NCI-H2081 treated with DMSO at 0.1 percent for 48 hours (cell line): ENCODE data around the gene ABHD16A.

Experiments
- DNase-seq: peaks from one replicate; lab custom pipeline; 2025; lab: John Stamatoyannopoulos, UW

The ABHD16A gene

GRCh38 chr6:31662124-31662723 lies 40.9 kb downstream of the ABHD16A start:
- DNase-seq = no peak

- DNase-seq = no peak
Measured at GRCh38 chr6:31661262-31662123, 41.6 kb downstream of the ABHD16A start.

DNA sequence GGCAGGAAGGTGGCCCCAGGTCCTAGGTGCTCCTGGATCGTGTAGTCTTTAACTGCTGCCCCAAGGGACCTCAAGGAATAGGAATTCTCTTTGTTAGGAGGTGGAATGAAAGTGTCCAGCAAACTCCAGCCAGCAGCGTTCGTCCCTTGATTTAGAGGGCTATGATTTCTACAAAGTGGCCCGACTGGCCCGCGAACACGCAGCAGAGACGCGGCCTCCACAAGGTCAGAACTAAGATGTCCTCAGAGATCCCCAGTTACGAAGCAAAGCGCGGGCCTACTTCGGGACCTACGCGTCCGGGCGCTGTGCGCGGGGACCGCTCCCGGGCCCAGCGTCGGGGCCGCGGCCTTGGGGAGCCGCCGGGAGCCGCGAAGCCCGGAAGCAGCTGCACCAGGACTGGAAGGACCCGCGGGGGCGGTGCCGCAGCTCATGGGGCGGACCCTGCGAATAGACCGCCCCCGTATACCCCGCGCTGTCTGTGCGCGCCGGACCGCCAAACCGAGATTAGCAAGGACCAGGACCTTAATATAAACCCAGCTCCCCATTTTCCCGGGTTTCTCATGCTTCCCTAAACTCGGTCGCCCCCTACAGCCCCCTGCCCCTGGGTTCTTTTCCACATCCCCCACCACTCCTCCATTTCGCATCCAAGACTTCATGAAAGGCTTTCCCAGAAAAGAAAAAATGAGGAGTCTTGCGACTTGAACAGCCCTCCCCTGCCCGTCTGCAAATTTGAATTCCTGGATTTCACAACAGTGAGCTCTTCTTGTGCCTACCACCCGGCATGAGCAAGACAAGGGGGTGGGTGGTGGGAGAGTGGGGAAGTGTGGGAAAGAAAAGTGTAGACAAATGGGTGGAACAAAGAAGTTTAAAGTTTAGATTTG lies 42.5 kb downstream of the ABHD16A start, which contains the start of gene C6orf47:
Gene C6orf47, minus strand, starts transcription at position 398 of the 881 bp plus-strand sequence. CDS start 831 bp downstream, outside the sequence.
- peak; percentile 9 for DNase-seq

- no peak for DNase-seq
Measured at GRCh38 chr6:31659649-31660380, 43.3 kb downstream of the ABHD16A start.

GRCh38 chr6:31658983-31659648 lies 44.0 kb downstream of the ABHD16A start:
- no peak for DNase-seq

DNA sequence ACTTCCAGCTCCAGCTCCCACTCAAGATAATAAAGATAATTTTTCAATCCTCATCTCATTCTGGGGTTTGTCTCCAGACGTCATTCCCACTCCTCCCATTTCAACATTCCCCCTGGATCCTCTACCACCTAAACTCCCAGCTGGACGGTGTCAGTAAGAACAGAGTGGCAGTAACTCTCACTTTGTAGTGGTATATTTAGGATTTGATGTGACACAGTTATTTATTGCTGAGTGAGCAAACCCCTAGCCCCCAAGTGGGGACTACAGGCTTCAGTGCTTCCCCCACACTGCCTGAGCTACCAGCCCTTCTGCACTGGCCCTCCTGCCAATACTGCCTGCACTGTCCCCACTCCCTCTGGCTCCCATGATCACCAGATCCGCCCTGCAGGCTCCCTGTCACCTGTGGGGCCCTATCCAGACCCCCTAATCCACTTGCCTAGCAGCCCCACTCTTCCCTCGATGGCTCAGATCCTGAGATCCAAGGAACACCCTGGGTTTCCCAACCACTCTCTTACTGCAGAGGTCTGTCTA lies 44.9 kb downstream of the ABHD16A start:
- DNase-seq = no peak

GRCh38 chr6:31657406-31658157 lies 45.5 kb downstream of the ABHD16A start:
- DNase-seq = no peak

DNA sequence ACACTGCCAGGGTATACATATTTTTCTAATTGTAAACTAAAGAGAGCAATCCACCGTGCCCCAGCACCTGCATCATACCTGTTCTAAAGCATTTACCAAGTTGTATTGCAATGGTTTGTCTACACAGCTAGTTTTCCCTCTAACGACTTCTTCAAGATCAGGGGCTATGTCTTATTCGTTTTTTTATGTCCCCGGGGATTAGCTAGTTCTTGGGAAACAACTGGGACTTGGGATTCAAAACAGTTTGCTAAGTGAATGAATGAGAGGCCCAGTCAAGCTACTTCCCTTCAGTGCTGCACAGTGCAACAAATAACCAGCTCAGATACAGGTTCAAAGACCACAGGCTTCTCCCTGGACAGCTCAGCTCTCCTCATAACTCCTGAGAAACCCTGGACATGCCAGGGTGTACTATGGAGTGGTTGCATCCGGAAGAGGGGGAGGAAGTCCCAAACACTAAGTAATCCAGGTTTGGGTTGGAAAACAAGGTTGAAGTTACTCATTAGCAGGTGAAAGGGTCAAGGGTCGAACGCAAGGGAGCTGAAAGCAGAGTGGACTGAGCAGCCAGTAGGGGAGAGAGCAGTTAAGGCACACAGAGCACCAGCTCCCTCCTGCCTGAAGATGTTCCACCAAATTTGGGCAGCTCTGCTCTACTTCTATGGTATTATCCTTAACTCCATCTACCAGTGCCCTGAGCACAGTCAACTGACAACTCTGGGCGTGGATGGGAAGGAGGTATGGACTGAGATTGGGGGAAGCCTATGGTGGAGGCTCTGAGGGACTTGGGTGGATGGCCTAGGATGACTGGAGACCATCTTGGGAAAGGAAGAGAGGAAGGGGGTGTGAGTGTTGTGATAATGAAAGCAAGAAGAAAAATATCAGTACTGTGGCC lies 47.5 kb downstream of the ABHD16A start, which contains the start of gene APOM:
Gene APOM, plus strand, starts transcription at position 546 of the 889 bp plus-strand sequence. Its CDS starts 73 bp downstream, at position 619.
- DNase-seq = no peak

- no peak for DNase-seq
Measured at GRCh38 chr6:31654574-31655348, 48.4 kb downstream of the ABHD16A start.

GRCh38 chr6:31652925-31653724 lies 50.0 kb downstream of the ABHD16A start:
- DNase-seq = peak; percentile 67

GRCh38 chr6:31651602-31652191 lies 51.4 kb downstream of the ABHD16A start:
- no peak for DNase-seq

- no peak for DNase-seq
Measured at GRCh38 chr6:31645325-31645724, 57.8 kb downstream of the ABHD16A start.

DNA sequence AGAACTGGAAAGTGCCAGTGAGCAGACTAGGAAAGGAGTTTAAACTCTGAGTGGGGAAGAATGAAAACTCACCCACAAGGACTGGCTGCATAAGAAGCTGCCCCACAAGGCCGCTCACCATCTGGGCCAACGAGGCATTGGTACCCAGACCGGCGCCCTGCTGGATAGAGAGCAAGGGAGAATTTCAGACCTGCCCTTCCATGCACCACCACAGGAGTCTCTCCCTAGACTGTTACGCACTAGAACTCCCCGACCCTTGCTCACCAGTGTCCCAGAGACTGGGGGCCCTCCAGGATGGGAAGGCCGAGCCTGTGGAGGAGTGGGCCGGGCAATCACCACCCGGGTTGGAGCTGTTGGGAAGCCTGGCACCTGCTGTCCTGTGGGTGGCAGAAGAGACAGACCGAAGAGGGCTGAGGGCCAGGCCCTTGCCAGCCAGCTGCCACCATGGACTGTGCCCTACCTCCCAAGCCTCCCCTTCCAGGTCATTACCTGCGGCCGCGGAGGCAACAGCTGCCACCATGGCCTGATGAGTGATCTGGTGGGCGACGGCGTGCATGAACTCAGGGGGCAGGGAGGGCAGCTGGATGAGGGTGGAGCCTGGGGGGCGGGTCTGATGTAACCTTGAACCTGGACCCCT lies 59.2 kb downstream of the ABHD16A start:
- no peak for DNase-seq

DNA sequence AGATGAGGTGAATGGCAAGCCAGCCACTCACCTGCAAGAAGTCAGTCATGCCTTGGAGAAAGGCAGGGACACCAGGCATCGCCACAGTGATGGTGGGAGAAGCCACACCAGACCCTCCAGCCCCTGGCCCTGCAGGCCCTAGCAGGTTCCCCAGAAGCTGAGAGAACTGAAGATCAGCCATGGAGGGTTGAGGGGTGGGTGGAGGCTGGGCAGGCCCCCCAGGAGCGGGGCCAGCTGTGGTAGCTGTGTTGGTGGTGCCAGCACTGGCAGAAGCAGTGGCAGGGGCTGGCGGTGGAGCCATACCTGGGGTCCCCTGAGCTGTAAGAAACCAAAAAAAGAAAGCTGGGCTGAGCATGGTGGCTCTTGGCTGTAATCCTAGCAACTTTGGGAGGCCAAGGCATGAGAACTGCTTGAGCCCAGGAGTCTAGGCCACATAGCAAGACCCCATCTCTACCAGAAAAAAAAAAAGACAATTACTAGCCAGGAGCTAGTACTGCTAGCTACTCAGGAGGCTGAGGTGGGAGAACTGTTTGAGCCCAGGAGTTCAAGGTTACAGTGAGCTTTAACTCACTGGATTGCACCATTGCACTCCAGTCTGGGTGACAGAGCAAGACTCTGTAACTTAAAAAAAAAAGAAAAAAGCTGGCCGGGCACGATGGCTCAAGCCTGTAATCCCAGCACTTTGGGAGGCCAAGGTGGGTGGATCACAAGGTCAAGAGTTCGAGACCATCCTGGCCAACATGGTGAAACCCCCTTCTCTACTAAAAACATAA lies 60.1 kb downstream of the ABHD16A start:
- no peak for DNase-seq

- no peak for DNase-seq
Measured at GRCh38 chr6:31641370-31641769, 61.8 kb downstream of the ABHD16A start.

- DNase-seq = no peak
Measured at GRCh38 chr6:31640612-31641011, 62.5 kb downstream of the ABHD16A start.
